Prostate gland (tissue), 2 donors: ENCODE results near the gene FOSL2.

Experiments
- CTCF ChIP-seq, 4 experiments: fragments of 200-600 bp in 2 of 4; fragments of 450-650 bp in 2 of 4; sonication (generic) in 2 of 4; IDR thresholded peaks; 1 replicate in 3 of 4; 2 replicates in 1 of 4; pipeline ENCODE4 v1.5.1; 2016 to 2019; ENCODE audit warnings: antibody characterized with exemption in 4 of 4, mild to moderate bottlenecking in 2 of 4, moderate library complexity in 2 of 4
- POLR2AphosphoS5 ChIP-seq: sonication (generic); formaldehyde crosslinking; IDR thresholded peaks from one replicate; pipeline ENCODE4 v1.6.1; 2017; ENCODE audit warnings: antibody characterized with exemption

GRCh38 chr2:28448793-28449100 lies 56.1 kb downstream of the FOSL2 start:
- no peak for TF ChIP-seq CTCF (IDR thresholded peaks at IDR 0.05)
- TF ChIP-seq POLR2AphosphoS5, result no peak
